Stomach (tissue), 4 donors: Measurements from ENCODE around the gene DTYMK.

Experiments used
- CTCF ChIP-seq, 7 experiments: fragments of 450-650 bp in 4 of 7; fragments of 200-600 bp in 3 of 7; sonication (generic) in 3 of 7; IDR thresholded peaks; one replicate each; pipeline ENCODE4 v1.5.1; 2016 to 2019; ENCODE audit warnings: antibody characterized with exemption in 7 of 7, control low read depth in 2 of 7, mild to moderate bottlenecking in 1 of 7
- EP300 ChIP-seq: sonication (generic); formaldehyde crosslinking; IDR thresholded peaks from one replicate; pipeline ENCODE4 v1.6.1; 2017; ENCODE audit warnings: antibody characterized with exemption
- POLR2A ChIP-seq, 4 donors: fragments of 450-650 bp; IDR thresholded peaks; one replicate each; pipeline ENCODE4 v1.6.1; 2016; ENCODE audit warnings: antibody characterized with exemption in 4 of 4, control low read depth in 2 of 4, mild to moderate bottlenecking in 1 of 4, moderate library complexity in 1 of 4
- POLR2AphosphoS5 ChIP-seq, 3 donors: sonication (generic); formaldehyde crosslinking; IDR thresholded peaks; one replicate each; pipeline ENCODE4 v1.6.1; 2016; ENCODE audit warnings: antibody characterized with exemption in 3 of 3

GRCh38 chr2:241660593-241661213 is 25.9 kb downstream of the DTYMK start:
- no peak for TF ChIP-seq CTCF (IDR thresholded peaks at IDR 0.05)
- no peak for TF ChIP-seq EP300
- TF ChIP-seq POLR2AphosphoS5 (IDR thresholded peaks at IDR 0.05) = no peak
- no peak for TF ChIP-seq POLR2A (IDR thresholded peaks at IDR 0.05)
